Fibroblast of skin of scalp (primary cell): ENCODE results near the gene TMEM272.

Source experiments
- DNase-seq: peaks from one replicate; pipeline ENCODE4 v3.0.0-alpha.2; 2013

Gene TMEM272

DNA sequence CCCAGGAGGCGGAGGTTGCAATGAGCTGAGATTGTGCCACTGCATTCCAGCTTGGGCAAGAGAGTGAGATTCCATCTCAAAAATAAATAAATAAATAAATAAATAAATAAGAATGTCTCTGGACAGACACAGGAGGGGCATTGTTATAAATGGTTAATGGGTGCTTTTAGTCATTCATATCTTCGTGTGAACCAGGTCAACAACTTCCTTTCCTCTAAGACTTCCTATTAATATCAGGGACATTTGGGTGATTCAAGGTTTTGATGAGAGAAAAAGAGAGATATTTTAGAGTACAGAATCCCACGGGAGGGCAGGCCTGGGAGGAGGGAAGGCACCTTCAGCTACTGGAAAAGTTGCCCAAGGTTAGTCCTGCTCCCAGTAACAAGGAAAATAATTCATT is 64.9 kb downstream of the TMEM272 start:
- no peak for DNase-seq

DNA sequence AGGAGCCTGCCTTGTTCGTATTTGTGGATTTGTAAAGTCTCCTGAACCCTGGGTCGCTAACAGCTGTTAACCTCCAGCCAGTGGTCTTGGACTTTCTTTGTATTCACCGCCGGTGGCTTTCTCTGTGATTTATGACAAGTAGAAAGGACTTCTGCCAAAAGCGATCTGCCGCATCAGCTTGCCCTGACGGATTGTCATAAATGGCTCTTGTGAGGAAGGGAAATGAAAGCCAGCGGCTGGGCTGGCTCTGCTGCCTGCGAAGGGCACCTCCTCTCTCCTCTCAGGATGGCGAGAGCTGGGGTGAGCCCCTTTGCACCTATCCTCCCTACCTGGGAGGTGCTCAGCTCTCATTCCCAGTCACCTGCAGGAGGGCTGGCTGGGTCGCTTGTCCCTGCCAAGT is 66.6 kb downstream of the TMEM272 start:
- no peak for DNase-seq

DNA sequence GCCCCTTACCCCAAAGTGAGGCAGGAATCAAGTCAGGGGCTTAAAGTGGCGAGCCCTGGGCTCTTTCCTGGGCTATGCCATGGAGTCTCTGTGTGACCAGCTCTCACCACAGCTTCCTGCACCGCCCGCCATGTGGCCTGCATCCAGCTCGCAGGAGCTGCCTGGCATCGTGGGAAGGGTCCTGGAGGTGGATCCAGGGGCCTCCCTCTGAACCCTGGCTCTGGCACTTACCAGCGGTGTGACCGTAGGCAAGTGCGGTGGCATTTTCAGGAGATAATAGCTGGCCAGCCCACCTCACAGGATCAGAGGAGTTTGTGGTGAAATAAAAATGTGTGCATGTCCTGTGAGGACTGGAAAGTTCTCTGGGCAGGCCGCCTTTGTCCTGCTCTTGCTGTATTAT is 67.1 kb downstream of the TMEM272 start:
- no peak for DNase-seq

DNA sequence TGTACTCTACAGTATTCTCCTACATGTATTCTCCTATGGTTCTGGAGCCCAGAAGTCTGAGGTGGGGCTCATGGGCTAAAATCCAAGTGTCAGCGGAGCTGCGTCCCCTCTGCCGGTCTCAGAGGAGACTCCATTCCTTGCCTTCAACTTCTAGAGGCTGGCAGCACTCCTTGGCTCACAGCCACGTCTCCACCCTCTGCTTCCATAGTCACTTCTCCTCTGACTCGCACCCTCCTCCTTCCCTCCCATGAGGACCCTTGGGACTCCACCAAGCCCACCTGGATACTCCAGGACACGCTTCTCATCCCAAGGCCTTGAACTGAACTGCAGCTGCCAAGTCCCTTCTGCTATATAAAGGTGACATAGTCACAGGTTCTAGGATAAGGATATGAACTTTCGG is 68.8 kb downstream of the TMEM272 start:
- no peak for DNase-seq

- no peak for DNase-seq
Observed at GRCh38 chr13:51773515-51773914, 71.5 kb downstream of the TMEM272 start.

DNA sequence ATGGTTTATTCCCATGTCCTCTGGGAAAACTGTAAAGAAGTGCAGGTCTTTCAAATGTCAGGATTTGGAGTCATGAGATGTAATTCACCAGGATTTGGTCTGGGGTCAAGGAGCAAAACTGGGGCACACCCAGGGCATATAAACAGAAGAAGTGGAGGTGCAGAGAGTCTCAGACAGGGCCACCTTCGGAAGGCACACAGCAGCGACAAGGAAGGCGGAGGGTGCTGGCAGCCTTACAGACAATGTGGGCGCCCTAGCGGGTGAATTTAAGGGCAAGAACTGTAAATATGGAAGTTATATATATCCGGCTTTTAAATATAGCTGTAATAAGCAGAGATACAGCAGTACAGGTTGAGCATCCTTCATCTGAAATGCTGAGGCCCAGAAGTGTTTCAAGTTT is 72.2 kb downstream of the TMEM272 start:
- no peak for DNase-seq

DNA sequence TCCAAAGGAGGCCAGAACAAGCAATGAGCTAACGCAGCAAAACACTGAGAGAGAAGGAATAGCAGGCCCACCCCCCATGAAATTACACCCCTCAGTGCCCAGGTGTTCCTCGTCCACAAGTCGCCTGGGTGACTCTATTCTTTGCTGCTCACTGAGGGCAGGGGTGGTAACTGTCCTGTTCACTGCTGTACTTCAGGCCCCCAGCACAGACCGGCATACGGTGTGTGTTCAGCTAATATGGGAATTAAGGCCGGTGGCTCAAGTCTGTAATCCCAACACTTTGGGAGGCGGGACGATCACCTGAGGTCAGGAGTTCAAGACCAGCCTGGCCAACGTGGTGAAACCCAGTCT is 72.9 kb downstream of the TMEM272 start:
- no peak for DNase-seq

- DNase-seq = no peak
Observed at GRCh38 chr13:51771418-51772104, 73.4 kb downstream of the TMEM272 start.

- DNase-seq = no peak
Observed at GRCh38 chr13:51770681-51771417, 74.1 kb downstream of the TMEM272 start.

DNA sequence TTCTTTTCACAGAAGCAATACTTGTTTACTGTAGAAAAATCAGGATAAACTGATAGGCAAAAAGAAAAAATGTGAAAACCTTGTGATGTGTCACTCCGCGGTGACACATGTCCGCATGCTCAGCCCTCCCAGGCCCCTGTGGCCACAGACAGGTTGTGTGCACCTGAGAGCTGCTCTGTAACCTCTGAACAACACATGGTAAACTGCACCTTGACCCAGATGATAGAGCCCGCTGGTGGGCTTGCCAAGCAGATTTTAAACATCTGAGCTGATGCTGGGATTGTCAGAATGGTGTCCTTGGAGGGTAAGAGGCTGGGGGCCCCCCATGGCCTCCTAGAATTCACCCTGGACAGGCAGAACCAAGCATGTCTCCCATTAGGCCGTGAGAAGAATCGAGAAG is 74.8 kb downstream of the TMEM272 start:
- DNase-seq = no peak

GRCh38 chr13:51769455-51770127 is 75.4 kb downstream of the TMEM272 start:
- no peak for DNase-seq

GRCh38 chr13:51768976-51769375 is 76.0 kb downstream of the TMEM272 start:
- no peak for DNase-seq

- no peak for DNase-seq
Observed at GRCh38 chr13:51768378-51768921, 76.5 kb downstream of the TMEM272 start.

DNA sequence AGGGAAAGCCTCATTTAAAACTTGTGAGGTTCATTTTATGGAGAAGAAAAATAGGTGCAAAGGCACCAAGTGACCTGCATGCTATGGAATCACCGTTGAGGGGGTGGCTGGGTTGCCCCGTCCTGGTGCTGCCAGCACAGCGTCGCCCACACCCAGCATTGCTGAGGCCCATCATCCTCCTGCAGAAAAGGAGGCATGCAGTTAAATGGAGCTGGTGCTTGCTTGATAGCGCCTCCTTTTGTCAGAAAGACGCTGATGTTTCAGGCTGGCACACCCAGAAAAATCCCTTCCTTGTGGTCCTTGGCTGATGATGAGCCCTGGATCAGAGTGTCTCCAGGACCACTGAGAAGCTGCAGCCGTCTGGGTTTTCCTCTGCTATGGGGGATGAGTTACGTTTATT is 77.9 kb downstream of the TMEM272 start:
- DNase-seq = no peak

- no peak for DNase-seq
Observed at GRCh38 chr13:51765142-51765515, 79.8 kb downstream of the TMEM272 start.

DNA sequence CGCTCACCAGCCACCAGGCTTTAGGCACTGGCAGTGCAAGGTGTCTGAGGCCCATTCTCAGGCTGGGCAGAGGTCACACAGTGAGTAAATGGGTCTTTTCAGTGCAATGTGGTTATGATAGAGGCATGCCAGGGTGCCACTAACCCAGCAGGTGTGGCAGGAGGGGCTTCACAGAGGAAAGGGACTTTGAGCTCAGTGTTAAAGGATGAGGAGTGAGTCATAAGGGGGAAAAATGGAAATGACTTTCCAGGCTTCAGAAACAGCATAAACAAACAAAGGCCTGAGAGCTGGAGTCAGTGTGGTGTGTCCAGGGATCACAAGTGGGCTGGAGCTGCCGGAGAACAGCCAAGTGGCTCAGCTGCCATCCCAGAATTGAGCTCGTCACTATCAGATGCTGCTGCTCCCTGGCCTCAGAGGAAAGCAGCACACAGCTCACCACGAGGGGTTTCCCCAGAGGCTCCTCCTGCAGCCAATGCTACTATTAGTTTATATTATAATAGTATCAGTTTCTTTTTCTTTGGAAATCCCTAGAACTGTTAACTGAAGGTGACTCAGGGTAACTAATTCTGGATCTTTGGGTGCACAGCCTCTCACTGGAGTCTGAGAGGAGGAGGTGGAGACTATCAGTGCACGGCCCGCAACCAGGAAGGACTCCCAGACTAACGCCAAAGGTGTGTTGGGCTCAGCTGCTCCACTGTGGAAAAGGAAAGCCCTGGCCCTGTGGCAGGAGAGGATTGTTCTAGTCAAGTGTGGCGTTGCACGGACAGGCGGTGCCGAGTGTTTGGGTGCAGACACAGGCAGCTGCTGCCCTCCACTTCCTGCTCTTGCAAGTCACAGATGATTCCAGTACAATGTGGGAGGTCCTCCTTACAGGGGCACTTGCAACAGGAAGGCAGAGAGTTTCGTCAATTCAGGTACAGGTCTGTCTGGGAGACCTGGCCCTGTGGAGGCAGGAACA is 80.5 kb downstream of the TMEM272 start:
- peak; percentile 14 for DNase-seq

GRCh38 chr13:51763486-51763885 is 81.5 kb downstream of the TMEM272 start:
- DNase-seq = no peak
